GM21576 (cell line): Measurements from ENCODE around the gene SLC25A22.

Experiments
- ATAC-seq: cut with Tn5 transposase; IDR thresholded peaks from one replicate; pipeline ENCODE4 v1.9.1; 2021; ENCODE audit warnings: mild to moderate bottlenecking, moderate library complexity; ENCODE audit not compliant: unreplicated experiment

The SLC25A22 gene

DNA sequence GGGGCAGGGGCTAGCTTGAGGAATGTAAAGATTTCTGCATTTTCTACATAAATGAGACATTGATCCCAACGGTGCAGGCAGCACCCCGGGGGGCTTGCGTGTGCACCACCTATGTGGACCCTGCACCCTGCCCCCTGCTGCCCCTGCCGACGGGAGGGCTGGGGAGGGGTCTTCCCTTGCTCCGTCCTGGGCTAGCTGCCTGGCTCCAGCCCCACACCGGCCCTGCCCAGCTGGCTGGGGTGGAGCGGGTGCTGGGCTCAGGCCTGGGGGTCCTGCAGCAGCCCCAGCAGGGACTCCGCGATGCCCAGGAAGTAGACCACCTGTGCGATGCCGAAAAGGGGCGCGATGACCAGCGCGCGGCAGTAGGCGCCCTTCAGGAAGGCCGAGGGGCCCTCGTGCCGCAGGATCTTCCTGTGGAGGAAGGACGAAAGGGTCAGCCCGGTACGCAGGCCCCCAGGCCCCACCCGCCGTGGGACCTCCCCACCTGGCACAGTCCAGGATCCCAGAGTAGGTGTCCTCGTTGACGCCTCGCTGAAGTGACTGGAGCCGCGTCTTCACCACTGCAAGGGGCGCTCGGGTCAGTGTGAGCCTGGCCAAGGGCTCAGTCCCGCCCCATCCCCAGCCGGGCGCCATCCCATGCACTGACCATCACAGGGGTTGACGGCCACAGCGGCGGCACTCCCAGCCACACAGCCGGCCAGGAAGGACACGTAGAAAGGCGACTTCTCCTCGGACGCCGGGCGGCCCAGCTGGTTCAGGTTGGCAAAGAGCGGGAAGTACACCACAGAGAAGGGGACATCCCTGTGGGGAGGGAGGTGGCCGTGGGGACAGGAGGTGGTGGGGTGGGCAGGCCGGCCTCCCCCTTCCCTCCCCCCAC is 6.2 kb downstream of the SLC25A22 start:
- ATAC-seq, result no peak

DNA sequence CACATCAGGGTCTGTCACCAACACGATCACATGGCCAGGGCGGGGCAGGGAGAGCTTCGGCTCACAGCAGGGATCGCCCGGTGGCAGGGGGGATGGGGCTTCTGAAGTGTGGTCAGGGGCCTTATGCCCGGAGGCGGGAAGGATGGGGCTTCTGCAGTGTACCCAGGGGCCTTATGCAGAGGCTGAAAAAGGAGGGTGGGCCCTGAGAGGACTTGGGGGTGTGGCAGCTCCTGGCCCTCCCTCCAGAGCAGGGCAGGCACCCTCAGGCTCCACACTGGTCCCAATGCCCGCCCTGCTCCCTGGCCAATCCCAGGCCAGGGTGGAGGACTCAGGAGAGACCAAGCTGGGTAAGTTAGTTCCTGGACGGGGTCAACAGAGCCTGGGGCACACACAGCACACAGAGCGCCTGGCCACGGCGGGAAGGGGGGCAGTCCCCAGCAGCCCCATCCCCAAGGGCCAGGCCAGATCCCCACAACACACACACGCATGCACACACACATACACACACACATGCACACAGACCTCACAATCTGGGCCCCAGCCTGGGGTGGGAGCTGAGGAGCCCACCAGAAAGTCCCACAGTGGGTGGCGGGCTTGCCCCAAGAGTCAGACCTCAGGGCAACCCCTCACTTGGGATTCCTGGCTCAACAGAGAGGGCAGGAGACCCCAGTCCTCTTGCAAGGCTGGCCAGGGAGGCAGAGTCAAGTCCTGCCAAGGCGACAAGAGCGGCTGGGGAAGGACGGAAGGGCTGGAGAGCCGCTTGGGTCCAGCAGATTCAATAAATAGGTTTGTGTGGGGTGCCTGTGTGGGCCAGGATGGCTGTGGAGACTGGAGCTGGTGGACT is 7.1 kb downstream of the SLC25A22 start:
- no peak for ATAC-seq

DNA sequence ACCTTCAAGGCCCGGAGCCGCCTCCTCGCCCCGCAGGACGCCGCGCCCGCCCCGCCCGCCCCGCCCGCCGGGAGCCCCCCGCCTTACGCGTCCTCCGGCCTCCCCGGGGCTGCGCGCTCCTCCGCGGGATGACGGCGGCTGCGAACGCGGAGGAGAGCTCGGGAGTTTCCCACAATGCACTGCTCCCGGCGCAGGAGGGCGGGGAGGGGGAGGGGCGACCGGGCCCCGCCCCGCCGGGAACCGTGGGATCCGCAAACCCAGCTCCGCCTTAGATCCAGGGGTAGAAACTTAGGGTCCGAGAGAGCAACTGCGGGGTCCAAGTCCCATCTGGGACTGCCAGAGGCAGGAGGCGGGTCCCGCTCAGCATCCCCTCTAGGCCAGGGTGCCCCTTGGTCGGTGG is 8.1 kb downstream of the SLC25A22 start, which contains the start of gene CEND1:
Gene CEND1 (minus strand): TSS at position 148 of the 400 bp plus-strand sequence. CDS start 1,514 bp downstream, outside the sequence.
- ATAC-seq, result no peak

DNA sequence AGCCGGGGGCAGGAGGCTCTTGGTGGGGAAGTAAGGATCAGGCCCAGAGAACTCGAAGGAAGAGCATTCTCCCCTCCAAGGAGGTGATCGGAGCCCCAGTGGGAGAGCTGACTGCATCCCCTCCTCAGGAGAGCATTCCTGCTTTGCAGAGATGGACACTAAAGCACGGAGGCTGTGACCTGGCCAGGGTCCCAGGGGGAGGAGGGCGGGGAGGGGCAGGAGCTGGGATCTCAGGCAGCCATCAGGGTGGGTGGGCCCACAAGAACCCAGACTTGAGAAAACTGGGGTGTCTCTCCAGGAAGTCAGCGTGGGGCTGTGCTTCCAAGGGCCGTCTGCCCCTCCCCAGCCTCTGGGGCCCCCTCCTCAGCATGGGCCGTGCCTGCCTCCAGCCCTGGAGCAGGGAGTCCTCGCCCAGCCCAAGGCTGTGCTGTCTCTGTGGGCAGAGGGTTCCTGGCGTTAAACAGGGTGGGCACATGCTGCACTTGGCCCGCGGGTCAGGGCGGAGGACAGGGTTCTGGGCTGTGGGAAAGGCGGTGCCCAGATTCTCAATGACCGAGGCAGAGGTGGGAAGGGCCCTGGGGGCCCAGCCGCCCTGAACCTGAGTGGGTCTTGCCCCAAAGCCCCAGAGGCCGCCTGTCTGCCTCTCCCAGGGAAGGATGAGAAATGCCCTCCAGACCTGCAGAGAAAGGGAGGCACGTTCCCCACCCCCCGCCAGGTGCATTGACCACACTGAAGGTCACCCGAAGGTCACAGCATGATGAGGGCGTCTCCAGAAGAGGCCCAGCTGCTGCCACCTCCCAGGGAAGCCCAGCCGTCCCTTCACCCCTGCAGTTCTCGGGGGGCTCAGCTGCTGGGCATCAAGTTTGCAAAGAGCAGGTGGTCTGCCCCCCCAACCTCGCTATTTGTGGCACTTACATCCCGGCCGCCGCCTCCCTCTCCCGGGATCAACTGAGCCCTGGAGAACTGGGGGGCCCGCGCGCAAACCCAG is 8.8 kb downstream of the SLC25A22 start:
- ATAC-seq, result no peak

DNA sequence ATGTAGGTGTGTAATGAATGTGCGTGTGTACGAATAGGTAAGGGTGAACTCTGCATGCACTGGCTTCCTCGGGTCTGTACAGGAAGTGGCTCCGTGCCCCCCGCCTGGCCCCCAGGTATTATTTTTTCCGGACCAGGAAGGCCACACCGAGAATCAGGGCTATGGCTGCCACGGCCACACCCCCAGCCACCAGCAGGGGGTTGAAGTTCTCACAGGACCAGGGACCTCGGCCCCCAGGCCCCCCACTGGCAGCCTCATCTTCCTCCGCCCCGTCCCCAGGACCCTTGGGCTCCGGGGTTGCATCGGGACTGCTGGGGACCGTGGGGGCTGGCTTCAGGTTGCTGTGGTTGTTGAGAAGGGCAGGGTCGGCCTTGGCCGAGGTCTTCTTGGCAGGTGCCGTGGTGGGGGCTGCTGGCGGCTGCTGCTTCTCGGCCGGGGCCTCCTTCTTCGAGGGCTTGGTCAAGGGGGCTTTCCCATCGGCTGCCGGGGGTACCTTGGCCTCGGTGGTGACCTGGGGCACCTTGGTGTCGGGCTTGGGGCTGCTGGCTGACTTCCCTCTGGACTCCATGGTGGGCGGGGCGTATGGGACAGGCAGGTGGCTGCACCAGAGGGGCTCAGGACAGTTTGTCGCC is 10.0 kb downstream of the SLC25A22 start:
- ATAC-seq, result no peak

DNA sequence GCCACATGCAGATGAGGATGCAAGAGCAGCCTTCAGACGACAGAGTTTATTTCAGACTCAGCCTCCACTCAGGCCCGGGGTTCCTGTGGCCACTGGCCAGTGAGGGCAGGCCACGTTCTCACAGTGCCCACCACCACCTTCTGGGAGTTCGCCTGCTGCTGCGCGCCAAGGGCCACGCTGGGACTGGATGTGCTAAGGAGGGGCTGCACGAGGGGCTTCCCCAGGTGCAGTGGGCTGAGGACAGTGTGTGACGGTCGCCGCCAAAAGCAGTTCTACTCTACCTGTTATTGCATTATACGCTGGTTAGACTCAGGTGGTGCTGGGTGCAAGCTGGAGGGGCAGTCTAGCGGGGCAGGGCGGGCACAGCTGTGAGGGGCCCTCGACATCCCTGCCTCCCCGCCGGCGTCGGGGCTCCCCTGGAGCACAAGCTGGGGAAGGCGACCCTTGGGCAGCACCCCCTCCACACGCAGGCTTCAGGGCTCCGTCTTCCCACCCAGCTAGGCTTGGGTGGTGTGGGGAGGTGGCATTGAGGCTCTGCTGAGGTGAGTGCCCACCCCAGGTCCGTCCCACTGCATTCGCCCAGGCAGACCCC is 10.9 kb downstream of the SLC25A22 start:
- ATAC-seq, result no peak

DNA sequence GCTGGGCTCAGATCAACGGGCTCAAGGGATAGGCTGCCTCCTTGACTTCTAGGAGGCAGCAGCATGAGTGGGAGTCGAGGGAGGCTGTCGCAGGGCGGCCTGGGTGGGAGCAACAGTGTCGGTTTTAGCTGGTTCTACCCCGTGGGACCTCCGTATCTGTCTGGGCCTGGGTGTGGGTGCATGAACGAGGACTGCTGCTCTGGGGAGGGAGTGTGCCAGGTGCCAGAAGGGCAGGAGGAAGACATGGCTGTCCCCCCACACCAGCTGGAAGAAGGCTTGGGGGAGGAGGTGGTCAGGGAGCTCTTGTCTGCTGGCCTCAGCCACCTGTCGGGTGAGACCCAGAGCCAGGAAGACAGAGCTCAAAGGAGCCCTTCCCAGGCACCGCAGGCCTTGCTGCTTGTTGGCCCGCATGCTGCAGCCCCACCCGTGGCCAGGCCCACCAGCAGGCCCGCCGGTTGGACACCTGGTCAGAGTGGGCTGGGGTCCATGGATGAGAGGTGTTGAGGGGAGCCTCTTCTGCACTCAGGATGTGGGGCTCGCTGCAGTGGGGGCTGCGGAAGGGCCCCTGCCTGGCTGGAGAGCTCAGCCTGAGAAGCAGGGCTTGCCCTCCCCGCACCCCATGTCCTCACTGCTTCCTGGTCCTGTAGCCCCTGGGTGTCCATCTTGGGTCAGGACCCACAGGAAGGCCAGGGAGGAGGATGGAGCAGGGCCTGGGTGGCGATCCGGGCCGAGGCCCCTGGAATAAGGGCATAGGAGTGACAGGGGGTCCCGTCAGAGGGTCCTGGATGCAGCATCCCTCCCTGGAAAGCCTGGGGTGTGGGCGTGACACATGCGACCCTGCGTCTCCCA is 11.6 kb downstream of the SLC25A22 start:
- no peak for ATAC-seq

DNA sequence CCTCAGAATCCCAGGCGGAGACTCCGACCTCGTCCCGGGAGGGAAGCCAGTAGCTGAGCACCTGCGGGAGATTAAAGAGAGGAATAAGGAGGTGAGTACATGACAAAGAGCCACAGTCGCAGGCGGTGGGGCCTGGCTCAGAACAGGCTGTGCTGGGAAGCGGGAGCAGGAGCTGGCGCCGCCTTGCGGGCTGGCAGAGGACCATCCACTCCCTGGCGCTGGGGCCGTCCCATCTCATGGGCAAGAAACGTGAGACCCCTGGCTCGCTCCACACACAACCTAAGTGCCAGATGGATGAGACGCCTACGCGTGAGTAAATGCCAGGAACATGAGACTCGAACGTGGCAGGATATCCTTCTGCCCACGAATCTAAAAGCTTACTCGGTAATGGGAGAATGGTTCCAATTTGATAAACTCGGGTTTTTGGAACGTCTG is 14.5 kb downstream of the SLC25A22 start:
- no peak for ATAC-seq

DNA sequence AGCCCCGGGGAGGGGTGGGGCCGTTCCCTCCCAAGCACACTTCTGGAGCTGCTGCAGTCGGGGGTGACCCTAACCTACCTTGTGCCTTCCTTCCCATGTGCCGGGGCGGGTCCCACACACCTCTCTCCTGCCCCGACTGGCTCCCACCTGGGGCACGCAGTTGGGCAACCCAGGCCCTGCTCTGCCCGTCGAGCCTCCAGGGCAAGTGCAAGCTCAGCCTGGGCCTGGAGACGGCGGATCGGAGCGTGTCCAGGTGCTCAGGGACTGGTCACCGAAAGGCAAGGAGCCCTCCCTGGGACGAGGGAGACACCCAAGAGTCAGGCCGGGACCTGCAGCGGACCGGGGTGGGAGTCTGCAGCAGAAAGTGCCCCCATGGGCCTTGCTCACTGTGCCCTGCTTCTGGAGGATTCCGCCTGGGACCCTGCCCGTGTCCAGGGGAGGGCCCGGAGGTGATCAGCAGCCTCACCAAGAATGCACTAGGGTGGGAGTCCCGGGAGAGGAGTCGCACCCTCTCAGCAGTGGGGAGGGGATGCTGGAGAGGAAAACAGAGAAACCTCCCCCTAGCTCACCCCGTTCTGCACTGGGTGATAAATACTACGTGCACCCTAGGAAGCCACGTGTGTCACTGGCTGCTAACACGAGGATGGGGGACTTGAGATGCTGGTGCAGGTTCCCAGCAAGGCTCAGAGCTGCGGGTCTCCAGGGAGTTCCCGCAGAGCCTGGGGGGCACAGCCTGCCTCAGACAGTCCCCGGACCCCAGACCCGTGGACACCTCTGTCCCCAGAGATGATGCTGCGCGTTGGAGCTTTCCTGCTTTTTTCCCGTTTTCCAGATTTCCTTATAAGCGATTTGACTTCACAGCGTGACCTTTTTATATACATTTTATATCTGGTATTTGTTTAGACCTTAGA is 15.6 kb downstream of the SLC25A22 start:
- no peak for ATAC-seq

DNA sequence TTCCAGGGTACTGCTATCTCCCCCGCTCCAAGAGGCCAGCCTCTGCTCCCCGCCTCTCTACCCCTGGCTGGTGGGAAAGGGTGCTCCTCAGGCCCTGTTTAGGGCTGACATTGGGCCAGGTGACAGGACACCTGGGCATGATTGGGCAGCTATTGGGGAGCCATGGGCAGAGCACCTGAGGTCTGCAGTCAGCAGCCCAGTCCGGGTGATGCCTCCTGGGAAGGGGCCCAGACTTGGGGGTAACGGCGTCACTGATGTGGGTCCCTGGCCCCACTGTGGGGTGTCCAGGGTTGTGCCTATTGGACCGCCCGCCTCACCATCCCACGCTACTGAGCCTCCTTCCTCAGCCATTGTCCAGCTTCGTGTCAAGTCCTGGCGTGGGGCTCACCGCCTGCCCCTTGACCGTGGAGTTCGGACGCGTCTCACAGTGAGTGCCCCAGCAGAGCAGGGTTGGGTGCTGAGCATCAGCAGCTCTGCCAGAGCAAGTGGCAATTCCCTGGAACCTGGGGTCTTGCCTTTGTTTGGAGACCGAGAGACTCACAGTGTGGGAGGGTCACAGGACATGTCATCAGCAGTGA is 18.0 kb downstream of the SLC25A22 start:
- ATAC-seq, result no peak

DNA sequence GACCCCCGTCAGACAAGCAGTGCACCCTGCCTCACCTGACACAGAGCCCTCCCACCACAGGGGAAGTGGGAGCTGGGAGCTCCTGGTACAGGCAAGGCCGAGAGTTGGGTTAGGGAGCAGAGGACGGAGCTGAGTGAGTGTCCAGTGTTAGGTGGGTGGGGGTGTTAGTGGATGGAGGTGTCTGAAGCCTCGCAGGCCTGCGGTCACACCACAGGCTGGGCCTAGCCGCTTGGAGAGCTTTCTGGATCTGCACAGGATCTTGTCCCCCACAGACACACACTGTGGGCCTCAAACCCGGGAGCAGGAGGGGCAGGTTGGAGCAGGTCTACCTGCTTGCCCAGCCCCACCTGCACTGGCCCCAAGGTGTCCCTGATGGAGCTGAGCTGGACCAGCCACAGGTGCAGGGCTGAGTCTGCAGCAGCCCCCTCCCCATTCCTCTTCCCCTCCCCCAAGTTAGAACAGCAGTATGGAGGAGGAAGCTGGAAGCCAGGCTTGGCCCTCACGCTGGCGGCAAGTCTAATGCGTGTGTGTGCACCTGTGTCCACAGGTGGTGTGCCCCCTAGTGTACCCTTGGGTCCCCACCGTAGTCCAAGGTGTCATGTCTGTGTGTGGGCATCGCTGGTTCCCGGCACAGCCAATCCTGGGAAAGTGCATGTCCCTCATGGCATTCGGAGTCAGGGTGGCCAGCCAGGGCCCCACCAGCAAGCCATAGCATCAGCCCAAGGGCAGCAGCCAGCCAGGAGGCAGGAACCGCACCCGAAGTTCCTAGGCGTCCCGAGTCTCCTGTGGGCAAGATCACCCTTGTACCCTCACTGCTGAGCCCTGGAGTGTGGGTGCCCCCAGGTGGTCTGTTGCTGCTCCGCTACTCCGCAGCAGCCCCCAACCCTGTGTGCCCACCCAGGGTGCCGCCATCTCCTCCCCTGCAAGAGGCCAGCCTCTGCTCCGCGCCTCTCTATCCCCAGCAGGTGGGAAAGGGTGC is 18.8 kb downstream of the SLC25A22 start:
- ATAC-seq, result no peak

DNA sequence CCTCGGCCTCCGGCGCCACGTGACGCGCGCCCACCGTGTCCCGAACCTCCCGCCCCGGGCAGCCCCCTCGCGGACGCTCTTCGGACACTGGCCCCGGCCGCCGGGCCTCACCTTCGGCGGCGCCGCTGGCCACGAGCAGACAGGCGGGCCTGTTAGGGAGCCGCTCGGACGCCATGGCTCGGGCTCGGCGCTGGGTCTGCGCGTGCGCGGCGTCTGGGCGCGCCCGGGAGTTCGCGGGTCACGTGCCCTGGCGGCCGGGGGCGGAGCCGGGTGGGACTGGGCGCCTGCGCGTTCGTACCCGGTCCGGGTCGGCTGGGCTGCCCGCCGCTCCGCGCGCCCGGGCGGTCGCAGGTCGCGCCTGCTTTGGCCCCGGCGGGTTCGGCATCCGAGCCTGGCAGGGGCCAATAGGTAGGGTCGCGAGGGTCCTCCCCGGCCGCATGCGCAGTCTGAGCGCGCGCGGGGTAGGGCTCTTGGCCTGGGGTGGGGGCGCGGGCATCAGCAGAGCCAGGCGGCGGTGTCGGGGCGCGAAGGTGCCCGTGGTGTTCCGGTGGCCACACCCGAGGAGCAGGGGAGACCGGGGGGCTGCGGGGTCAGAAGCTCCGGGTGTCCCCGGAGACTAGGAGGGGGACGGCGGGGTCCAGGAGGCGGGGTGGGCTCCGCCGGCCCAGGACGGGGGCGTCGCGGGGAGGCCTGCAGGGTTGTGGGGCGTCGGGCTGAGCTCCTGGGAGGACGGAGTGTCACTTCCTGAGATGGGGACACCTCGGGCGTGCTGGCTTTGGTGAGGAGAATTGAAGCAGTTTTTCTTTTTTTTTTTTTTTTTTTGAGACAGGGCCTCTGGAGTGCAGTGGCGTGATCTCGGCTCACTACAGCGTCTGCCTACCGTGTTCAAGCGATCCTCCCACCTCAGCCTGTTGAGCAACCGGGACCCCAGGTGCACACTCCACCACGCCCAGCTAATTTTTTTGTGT is 20.5 kb downstream of the SLC25A22 start, which contains the start of gene GATD1:
Gene GATD1 (minus strand): TSS at position 200 of the 968 bp plus-strand sequence. CDS start 25 bp downstream, at position 175.
- peak; percentile 68 for ATAC-seq

DNA sequence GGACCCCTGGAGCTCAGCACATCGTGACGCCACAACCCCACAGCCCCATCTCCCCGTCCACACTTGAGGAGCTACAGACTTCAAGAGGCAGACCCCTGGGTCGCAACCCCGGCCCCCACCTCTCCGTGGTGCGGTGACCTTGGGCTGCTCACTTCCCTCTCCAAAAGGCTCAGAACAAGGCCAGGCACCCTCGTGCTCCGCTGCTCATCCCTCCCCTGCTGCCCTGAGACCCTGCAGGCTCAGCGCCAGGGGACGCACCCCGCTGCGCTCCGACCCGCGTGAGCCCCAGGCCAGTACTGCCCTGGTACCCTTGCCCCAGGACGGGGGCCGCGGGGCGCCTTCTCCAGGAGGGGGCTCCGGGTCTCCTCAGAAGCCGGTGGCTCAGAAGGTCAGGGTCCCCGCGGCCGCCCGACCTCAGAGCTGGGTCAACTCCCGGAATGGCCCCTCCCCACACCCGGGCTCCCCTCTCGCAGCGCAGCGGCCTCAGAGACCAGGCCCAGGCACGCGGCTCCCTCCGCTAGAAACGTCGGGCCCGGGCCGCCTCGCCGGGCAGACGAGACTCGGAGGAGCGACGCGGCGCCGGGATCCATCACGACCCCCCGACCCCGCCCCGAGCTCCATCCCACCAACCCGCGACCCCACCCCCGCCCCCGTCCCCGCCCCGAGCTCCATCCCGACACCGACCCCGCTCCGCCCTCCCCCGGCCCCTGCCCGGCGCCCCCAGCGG is 21.4 kb downstream of the SLC25A22 start:
- ATAC-seq, result peak; percentile 16

DNA sequence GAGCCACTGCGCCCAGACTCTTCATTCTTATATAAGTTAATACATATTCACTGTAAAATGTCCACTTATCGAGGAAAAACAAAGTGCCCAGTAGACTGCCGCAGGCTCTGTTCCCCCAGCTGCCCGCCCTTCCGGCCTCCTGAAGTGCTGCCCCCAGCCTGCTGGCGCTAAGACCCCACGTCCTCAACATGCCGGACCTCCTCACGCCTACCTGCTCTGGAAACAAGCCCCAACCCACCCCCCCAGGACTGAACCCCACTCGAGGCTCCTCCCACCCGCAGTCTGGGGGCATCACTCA is 21.9 kb downstream of the SLC25A22 start:
- no peak for ATAC-seq
